CD4-positive, alpha-beta T cell treated with Interleukin-4 for 4 hours (primary cell): ENCODE results near the gene HPCAL1.

Experiments used
- DNase-seq: peaks from one replicate; pipeline ENCODE4 v3.0.0-alpha.2; 2020

Gene HPCAL1

DNA sequence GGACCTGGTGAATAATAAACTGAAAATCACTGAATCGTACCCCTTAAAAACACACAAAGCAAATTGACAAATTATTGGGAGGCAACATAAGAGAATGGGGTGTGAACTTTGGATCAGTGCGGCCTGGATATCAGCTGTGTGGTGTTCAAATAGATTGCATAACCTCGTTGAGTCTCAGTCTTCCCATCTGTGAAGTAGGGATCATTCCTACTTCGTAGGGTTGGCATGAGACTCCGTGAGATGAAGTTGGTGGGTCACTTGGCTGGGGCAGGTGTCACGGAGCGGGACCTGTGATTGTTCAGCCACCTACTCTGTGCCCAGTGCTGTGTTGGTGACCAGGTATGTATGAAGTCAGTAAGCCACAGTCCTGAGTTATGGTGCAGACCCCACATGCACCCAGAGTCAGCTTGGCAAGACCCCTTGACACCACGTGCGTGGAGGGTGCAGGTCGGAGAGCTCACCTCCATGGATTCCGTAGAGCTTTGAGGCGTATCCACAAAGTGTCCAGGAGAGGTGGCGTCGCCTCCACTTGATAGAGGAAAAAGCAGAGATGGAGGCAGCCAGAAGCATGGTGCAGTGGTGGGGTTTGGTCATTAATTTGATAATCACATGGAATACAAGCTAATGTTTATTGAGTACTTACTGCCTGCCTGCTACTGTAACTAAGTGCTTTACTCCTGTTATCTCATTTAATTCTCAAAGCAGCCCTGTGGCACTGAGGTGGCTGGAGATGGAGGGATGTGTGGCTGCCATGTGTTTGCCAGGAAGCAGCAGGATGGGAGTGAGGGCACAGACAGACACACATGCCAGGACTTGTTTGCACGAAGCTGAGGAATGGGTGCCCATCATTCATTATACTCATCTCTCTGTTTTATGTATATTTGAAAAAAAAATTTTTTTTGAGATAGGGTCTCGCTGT lies 35.8 kb downstream of the HPCAL1 start:
- DNase-seq, result no peak

DNA sequence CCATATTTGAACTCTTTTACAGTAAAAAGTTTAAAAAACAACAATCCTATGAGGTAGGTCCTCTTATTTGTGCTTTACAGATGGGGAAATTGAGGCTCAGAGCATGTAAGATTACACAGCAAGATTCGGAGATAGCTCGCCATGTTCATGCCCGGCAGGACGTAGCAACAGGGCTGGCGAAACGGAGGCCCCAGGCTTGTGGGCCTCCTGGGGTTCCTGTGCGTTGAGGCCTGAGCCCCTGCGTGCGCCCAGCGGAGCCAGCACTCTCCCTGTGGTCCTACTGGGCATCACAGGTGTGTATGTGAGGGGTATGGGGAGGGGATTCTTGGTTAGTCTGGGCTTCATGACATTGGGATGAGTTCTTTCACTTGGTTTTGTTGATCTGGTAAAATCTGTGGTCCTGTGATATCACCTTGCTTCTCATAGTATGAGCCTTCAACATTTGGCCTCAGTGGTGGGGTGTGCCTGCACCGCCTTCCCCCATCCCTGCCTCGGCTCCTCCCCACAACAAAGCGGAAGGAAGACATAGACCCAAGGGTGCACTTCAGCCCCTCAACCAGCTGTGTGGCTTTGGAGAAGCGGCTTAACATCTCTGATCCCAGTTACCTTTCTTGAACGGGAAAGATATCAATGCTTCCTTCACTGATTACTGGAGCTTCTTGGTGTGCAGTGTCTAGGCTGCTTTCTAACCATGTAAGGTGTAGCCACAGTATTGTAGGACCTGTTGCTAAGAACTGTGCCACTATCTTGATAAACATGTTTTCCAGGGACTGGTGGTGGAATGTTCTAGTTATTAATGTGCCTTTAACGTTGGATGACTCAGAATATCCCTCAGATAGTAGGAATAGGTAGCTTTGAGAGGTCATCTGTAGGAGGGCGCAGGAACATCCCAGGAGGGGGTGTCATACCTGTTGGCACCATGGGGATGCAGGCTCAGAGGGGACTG lies 37.2 kb downstream of the HPCAL1 start:
- no peak for DNase-seq

DNA sequence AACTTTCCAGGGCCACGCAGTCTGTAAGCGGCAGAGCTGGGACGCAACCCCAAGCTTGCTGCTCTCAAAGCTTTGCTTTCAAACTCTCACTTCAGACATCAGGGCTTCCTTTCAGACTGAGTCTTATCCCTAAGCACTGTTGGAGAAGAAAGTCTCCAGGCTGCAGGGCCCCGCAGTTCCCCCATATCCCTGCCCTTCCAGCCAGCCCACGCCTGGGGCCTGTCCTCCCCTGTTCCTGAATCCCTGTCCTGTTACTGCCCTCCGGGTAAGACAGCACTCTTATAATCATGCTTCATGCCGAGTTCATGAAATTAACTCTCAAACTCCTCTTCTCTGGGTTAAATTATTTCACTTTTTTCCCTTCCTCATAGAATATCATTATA lies 37.9 kb downstream of the HPCAL1 start:
- DNase-seq, result no peak

DNA sequence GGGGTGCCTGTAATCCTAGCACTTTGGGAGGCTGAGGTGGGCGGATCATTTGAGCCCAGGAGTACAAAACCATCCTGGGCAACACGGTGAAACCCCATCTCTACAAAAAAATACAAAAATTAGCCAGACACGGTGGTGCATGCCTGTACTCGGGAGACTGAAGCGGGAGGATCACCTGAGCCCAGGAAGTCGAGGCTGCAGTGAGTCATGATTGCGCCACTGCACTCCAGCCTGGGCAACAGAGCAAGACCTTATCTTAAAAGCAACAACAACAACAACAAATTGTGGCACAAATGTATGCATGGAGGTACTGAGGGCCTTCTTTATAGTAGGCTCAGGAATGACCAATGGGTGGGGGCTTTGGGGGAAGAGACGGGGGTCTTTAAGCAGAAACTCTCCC lies 38.5 kb downstream of the HPCAL1 start:
- no peak for DNase-seq

DNA sequence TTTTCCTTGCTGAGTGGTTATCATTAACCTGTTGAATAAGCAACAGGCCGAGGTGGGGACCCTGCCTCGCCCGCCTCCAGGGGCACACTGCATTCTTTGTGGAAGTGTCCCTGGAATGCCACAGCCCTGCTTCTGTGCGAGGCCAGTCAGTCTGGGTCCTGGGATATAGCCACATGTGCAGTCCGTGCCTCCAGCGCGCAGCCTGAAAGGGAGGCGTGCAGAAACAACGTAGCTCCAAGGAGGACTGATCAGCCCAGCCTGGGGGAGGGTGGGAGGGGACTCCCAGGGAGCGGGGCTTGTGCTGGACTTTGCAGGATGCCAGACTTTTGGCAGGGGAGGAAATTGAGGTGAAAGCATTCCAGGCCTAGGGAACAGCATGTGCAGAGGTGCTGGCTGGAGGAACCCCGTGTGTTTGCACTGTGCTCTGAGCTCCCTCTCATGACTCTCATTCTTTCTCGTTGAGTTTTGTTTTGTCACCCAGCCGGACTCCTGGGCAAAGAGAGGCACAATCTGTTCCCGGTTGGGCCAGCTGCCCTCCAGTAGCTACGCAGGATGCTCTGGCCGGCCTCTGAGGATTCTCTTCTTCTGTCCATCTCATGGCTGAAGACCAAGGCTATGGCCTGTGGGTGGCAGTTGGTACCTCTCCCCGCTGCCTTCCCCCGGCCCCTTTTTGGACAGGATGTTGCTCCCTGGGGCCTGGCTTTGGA lies 39.7 kb downstream of the HPCAL1 start:
- DNase-seq, result no peak

DNA sequence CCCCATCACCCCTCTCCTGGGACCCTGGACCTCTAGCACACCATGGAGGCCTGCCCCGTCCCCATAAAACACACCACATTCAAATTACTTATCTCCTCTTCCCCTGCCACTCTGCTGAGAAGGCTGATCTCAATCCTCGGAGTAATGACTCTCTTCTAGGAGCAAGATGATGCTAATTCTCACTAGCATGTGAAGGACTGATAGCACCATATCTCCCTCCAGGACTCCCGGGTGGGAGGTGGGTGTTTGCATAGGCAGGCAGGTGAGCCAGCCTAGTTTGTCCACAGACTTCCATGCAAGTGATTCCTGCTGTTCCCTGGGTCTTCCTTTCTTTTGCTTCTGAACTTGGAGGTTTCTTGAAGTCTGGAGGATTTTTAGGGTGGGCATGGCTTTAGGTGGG lies 40.5 kb downstream of the HPCAL1 start:
- DNase-seq, result no peak

DNA sequence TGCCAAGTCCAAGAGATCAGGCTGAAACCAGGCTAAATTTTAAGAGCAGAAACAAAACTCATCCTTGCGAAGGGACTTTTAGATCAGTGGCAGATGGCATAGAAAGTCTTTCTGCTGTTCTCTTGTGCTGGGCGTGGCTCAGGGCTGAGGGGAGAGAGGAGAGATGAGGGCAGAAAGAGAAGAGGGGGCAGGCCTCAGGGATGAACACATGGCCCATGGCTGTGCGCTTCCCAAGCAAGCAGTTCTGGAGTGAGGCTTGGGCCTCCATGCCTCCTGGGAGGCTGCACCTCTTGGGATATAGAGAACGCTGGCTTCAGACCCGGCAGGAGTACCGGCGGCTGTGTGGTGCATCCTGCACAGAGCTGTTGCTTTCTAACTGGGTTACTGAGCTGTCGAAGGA lies 41.0 kb downstream of the HPCAL1 start:
- DNase-seq, result no peak

DNA sequence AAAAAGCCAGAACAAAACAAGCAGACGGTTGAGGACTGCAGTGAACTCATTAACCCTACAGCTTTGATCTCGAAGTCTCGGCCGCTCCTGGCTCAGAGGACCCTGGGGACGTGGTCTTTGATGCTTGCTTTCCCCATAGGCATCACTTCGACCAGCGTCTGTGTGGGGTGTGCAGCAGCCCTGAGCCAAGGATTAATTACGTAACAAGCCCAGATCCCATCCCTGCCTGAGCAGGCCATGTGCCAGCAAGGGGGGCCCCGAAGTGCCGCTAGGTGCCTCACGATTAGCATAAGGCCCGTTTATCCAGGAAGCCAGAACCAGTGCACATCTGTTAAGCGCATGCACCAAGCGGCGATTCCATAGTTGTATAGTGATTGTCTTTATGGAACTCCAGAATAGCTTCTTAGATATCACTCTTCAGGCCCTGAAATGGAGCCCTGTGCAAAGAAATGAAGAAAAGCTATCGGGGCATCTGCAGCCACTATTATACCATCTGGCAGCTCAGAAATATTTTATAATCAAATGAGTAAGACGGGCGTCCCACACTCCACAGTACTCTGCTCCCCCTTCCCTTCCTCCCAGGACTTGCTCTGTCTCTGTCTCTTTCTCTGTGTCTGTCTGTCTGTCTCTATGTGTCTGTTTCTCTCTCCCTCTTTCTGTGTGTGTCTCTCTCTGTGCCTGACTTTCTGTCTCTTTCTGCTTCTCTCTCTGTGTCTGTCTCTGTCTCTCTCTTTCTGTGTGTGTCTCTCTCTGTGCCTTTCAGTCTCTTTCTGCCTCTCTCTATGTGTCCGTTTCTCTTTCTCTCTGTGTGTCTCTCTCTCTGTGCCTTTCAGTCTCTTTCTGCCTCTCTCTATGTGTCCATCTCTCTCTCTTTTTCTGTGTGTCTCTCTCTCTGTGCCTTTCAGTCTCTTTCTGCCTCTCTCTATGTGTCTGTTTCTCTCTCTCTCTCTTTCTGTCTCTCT lies 41.7 kb downstream of the HPCAL1 start:
- DNase-seq, result no peak

DNA sequence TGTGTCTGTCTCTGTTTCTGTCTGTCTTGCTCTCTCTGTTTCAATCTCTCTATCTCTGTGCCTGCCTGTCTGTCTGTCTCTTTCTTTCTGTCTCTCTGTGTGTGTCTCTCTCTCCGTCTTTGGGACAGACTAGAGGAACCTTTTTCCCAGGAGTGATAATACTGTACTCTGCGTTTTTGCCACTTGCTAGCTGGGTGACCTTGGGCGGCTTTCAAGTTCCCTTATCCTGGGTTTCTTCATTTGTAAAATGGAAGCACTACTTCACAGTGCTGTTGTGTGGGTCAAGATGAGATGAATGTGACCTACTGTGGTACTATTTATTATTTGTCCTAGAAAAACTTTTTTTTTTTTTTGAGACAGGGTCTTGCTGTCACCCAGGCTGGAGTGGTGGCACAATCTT lies 42.4 kb downstream of the HPCAL1 start:
- DNase-seq, result no peak

DNA sequence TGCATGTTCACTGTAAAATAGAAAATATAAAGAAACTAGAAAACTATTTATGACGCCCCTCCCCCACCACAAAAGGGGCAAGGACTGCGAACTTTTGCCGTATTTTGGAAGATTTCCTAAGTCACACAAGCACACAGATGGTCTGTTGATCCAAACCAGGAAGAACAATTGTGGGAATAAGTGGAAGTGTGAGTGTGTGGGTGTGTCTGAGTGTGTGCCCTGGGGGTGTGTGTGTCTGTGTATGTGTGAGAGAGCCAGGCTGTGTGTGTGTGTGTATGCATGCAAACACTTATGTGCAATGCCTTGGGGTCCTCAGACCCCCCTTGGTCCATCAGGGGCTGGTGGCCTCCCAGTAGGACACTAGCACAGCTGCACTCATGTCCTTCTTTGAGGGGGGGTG lies 43.1 kb downstream of the HPCAL1 start:
- DNase-seq, result no peak

DNA sequence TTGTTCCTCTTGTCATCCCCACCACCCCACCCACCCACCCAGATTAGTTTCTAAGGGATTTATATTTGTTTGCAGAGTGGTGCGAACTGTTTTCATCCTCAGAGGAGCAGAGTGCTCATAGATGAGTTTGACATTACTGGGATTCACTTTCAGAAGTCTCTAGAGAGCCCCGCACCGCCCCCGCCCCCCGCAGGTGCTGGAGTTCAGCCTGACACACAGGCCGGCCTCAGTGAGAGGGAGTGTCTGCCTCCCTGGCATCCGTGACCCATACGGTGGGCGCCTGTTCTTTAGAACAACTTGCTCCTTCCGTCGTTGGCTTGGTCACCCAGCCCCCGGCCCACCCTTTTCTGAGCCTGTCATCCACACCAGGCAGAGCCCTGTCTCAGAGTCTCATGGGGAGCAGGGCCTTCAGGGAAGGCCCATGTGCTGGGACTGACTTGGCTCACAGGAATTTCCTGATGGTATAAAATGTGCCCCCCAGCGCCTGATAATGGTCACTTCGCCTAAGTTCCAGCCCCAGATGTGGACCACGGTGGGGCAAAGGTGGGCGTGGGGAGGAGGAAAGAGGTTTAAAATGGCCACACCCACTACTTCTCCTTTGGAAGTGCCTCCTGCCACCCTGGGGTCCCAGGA lies 44.3 kb downstream of the HPCAL1 start:
- no peak for DNase-seq

DNA sequence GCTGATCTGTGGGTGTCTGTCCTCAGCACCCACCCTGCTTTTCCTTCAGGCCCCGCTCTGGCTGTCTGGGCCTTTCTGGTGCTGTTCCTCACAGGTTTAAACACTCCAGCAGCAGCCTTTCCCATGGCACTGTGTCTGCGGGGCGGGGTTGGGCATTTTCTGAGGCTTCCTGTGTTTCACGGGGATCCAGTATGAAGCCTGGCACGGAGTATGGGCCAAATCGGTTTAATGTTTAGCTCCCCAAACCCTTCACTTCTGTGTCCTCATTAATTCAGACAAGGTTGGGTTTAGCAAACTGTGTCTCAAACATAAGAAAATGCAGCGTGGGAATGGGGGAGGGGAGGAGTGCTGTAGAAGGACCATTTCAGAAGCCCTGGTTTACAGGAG lies 44.9 kb downstream of the HPCAL1 start:
- no peak for DNase-seq

DNA sequence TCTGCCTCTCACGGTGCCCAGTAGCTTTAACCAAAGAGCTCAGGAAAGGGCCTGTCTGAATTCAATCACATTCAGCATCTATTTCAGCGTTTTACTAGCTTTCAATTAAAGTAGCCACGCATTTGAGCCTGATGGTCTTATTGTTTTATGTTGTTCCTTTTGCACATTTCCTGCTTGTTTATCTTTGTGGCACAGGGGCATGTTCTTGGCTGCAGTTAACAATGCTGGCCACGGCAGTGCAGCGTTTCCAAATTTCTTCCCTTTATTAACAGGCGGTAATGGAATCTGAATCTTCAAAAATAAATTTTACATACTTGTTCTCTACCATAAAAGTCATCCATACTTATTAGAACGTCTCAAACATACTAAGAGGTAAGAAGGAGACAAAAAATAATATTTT lies 46.2 kb downstream of the HPCAL1 start:
- no peak for DNase-seq

DNA sequence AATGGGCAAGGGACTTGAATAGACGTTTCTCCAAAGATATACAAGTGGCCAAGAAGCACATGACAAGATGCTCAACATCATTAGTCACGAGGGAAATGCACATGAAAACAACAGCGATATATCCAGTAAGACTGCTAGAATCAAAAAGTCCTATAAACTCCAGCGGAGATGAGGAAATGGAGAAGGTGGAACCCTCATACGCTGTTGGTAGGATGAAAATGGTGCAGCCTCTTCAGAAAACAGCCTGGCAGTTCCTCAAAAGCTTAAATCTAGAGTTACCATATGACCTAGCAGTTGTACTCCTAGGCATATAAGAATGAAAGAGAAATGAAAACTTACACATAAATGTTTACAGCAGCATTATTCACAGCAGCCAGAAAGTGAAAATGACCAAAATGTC lies 48.1 kb downstream of the HPCAL1 start:
- DNase-seq, result no peak

DNA sequence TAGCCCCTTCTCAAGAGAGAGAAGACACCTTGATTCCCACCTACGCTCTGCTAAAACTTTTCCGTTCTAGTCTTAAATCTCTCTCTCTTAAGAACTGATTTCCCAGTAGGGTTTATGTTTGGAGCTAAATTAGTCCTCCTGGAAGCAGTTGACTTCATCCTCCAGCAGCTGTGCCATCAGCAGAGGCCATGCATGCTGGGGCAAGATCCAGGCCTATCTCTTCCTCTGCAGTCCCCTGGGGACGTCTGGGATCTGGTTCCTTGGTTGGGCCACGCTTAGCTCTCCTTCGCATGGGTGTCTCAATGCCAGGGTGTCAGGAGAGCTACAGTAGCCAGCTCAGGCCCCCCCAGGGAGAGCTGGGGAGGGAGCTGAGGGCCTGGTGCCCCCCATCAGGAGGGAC lies 49.7 kb downstream of the HPCAL1 start:
- no peak for DNase-seq

DNA sequence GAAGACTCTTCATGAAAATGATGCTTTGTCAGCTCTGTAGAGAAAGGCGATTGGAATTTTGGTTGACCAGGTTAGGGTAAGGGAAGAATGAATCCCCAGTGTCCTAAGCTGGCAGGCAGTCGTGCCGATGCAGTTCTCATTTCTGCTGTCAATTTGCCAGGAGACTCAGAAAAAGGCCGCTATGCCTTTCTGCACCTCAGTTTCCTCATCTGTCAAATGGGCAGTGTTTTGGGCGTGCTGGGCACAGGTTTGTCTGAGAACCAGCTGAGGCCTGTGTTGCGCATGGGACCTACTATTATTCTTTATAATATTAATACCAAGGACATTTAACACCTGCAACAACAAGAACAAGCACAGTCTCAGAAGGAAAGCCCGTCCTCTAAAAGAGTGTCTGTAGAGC lies 50.3 kb downstream of the HPCAL1 start:
- DNase-seq, result no peak

DNA sequence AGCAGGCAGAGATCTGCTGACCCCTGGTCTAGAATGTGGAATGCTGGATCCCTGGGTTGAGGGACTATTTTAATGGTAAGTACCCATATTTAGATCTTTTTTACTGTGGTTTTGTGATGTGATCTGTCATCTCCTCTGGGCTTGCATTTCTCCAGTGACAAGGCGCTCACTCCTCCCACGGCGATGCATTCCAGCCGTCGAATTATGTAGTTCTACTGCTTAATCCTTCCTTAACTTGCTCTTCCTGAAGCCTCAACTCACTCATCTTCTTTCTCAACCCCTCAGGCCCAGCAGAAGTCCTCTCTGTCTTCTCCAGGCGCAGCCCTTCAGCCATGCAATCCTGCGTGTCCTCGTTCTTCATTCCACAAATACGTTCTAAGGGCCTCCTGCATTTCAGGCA lies 51.2 kb downstream of the HPCAL1 start:
- no peak for DNase-seq

DNA sequence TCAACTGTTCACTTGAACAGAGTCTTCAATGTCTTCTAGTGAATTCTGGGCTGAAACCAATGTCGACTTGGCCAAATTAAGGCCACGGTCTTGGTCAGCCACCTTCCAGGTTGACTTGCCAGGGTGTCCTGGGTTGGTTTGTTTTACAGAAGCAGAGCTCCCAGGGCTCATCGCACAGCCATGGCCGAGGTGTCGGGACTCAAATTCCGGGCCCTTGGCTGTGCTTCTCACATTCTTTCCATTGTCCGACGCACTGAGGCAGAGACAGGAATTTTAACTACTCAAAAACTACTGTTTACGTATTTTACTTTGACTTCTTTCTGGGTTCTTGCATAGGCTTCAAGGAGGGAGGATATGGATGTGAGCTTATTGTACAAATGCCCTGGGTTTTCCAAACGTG lies 51.7 kb downstream of the HPCAL1 start:
- no peak for DNase-seq

DNA sequence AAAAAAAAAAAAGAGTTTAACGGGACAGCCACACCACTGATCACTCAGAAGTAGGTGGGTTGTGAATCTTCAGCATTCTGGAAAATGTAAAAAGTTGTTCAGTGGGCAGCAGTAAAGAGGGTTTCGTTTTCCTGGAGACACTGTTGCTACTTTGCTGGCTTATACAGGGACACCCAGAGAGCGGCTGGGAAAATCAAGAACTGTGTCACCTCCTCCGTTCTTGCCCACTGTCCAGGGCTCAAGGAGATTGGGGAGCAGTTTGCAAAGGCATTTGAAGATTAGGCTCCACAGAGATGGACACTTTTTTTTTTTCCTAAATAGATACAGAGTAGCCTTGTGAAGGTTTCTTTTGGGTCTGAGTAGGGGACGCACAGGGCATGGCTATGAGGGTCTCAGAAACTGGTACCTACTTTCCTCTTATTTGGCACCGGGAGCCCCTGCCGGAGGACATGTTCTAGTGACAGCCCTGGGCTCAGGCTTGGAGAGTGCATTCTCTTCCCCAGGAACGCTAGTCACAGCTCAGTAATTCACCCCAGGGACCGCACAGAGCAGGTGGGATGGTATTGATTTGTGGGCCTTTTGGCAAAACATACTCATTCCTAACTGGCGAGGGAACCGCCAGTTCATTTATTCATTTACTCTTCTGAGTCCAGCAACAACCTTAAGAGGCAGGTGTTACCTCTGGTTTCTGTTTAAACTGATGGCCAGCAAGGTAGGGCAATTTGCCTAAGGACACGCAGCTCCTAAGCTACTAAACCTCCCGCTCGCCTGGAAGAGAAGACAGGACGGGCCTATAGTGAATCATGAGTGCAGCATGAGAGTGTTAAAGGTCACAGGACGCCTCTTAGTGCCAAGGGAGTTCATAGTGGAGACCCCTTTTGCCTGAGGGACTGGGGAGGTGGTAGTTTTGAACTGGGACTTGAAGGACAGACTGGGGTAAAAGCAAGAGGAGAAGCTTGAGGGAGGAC lies 53.1 kb downstream of the HPCAL1 start:
- no peak for DNase-seq

DNA sequence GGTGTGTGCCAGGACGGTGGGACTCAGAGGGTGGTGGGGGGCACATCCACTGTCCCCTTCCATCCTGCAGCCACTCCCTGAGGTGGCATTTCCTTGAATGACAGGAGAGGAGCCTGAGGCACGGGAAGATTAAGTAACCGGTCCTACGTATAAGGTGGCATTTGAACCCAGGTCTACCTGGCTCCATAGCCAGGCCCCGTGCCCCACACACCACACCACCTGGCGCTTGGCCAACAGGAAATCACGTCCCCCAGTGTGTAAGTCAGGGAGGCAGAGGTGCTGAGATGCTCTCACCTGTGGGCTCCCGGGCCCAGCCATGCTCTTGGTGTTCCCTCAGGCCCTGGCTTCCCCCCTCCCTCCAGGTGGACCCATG lies 53.7 kb downstream of the HPCAL1 start:
- no peak for DNase-seq
